ENCODE measurements around the gene TMEM131.
"Not testable (repeated sequence)": the region's sequence is repeated elsewhere in the genome, so short reads cannot be mapped to it uniquely, and the experiment has no call there.

TMEM131 gene

DNA sequence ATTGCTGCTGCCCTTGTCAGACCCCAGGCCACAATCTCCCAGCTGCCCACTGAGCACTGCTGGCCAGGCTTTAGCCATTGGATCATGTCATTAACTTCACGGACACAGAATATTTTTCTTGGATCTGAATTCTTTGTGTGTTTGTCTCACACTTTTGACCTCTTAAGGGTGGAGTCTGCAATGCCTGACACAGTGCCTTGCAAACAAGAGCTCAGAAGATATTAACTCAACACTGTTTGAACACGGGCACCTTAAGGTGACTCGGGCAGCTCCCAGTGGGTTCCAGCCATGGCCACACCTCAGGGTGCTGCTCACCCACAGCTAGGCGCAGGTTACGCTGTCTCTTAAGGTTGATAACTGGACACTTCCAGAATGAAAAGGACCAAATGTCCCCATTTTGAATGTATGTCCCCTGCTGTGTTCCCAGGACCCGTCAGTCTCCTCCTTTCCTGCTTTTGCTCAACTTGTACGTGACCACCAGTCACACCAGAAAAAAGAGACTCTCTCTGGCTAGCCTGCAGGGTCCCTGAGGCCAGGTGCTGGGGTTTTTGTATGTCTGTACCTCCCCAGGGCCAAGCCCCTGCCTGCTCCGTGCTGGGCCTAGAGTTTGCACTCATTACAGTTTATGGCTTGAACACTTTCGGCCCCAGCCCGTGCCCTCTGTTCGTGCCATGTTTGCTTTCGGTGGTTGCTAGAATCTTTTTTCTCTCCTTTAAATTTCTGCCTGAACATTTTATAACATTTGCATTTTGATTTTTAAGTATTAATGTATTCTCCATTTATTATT lies 33.4 kb upstream of the TMEM131 start:
- Histone ChIP-seq H3K4me1 (ENCODE audit: control insufficient read depth, insufficient read depth, low read length) (peaks cover 75% of the 10 kb centered on the region), H3K9me3 (ENCODE audit: control insufficient read depth, low read length) (no peaks in the 10 kb centered on the region), H3K9ac (ENCODE audit: low read length) (no peak overlapping the region), H3K4me3 (ENCODE audit: low read length) (no peak overlapping the region), H3K36me3 (ENCODE audit: control insufficient read depth, insufficient read depth, low read length) (no peaks in the 10 kb centered on the region), H3K27me3 (ENCODE audit: control insufficient read depth, insufficient read depth, low read length) (no peaks in the 10 kb centered on the region)

DNA sequence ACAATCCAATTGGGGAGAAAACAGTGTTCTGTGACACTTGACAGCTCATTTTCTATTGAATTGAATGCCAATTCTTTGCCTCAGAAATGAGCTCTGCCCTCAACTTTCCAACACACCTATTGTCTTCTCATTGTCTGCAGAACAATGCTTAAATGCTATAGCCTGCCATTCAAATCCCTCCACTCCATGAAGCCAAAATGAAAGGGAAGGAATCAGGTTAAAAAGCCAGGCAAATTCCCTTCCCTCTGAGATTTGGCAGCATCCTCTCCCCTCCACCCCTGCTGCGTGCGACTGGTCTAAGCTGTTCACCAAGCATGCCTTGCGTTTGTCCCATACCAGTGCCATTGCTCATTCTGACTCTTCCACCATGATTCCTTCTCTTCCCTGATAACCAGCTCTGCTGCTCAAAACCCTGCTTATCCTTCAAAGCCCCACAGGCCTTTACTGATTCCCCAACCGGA lies 32.4 kb upstream of the TMEM131 start:
- Histone ChIP-seq H3K4me3 (ENCODE audit: low read length) (no peak overlapping the region), H3K4me1 (ENCODE audit: control insufficient read depth, insufficient read depth, low read length) (peaks cover 66% of the 10 kb centered on the region), H3K36me3 (ENCODE audit: control insufficient read depth, insufficient read depth, low read length) (no peaks in the 10 kb centered on the region), H3K9me3 (ENCODE audit: control insufficient read depth, low read length) (no peaks in the 10 kb centered on the region), H3K9ac (ENCODE audit: low read length) (no peak overlapping the region), H3K27me3 (ENCODE audit: control insufficient read depth, insufficient read depth, low read length) (no peaks in the 10 kb centered on the region)

DNA sequence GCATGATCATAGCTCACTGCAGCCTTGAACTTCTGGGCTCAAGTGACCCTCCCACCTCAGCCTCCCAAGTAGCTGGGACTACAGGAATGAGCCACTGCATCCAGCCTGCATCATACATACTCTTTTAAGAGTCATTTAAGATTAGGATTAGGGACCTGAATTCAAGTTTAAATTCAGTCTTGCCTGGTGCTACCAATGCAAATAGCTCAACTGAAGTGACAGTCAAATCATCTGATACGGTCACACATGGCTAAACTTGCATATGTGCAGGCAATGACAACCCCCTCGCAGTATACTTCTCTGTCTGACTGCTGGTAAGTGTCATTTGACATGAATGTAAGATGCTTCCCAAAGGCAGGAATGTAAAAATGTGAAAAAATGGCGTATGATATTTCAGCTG lies 31.8 kb upstream of the TMEM131 start:
- H3K9me3 ChIP-seq (ENCODE audit: control insufficient read depth, low read length) = no peaks in the 10 kb centered on the region
- H3K9ac ChIP-seq (ENCODE audit: low read length) = no peak overlapping the region
- no peaks in the 10 kb centered on the region for H3K27me3 ChIP-seq (ENCODE audit: control insufficient read depth, insufficient read depth, low read length)
- H3K36me3 ChIP-seq (ENCODE audit: control insufficient read depth, insufficient read depth, low read length) = no peaks in the 10 kb centered on the region
- no peak overlapping the region for H3K4me3 ChIP-seq (ENCODE audit: low read length)
- peaks cover 60% of the 10 kb centered on the region for H3K4me1 ChIP-seq (ENCODE audit: control insufficient read depth, insufficient read depth, low read length)

DNA sequence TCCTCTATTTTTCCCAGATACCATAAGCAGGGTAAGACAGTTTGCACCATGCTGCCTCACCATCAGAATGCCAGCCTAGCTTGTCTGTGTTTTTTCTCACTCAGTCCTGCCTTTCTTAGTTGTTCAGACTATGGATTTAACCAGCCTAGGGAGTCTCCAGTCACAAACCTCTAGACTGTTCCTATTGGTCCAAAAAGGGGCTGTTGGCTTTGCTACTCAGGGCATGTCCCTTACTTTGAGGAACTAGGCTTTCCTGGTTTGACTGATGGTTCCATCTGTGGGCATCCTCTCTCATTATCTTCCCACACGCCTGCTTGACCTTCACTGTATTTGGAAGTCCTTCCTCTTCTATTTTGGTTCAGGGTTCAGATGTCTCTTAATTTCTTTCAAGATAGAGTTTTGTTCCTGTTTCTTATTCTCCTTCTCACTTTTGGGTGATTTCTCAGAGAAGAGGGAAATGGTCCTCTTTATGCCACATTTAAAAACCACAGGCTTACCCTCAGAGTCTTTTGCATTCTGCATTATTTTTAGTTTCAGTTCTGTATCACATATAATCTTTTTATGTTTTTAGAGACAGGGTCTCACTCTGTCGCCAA lies 31.3 kb upstream of the TMEM131 start:
- peaks cover 60% of the 10 kb centered on the region for H3K4me1 ChIP-seq (ENCODE audit: control insufficient read depth, insufficient read depth, low read length)
- H3K36me3 ChIP-seq (ENCODE audit: control insufficient read depth, insufficient read depth, low read length) = no peaks in the 10 kb centered on the region
- H3K9ac ChIP-seq (ENCODE audit: low read length) = no peak overlapping the region
- H3K9me3 ChIP-seq (ENCODE audit: control insufficient read depth, low read length) = no peaks in the 10 kb centered on the region
- H3K4me3 ChIP-seq (ENCODE audit: low read length) = no peak overlapping the region
- H3K27me3 ChIP-seq (ENCODE audit: control insufficient read depth, insufficient read depth, low read length) = no peaks in the 10 kb centered on the region

DNA sequence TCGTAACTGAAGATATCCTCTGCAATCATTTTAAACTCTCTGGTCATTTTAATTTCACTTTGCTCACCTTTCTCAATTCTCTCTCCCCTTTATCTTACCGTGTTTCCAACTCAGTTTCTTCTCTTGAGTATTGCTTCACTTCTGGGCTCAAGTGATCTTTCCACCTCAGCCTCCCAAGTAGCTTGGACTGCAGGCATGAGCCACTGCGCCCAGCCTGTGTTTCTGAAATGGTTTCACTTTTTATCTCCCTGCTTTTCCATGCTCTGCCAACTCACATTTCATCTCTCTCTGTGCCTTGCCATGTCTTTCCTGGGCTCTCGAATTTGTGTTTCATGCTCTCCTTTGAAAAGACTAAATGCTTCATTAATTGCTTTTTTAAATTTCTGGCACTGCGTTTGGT lies 30.5 kb upstream of the TMEM131 start:
- Histone ChIP-seq H3K36me3 (ENCODE audit: control insufficient read depth, insufficient read depth, low read length) (no peaks in the 10 kb centered on the region), H3K27me3 (ENCODE audit: control insufficient read depth, insufficient read depth, low read length) (no peaks in the 10 kb centered on the region), H3K4me3 (ENCODE audit: low read length) (peak overlapping the region; percentile 5), H3K4me1 (ENCODE audit: control insufficient read depth, insufficient read depth, low read length) (peaks cover 62% of the 10 kb centered on the region), H3K9me3 (ENCODE audit: control insufficient read depth, low read length) (no peaks in the 10 kb centered on the region), H3K9ac (ENCODE audit: low read length) (no peak overlapping the region)

DNA sequence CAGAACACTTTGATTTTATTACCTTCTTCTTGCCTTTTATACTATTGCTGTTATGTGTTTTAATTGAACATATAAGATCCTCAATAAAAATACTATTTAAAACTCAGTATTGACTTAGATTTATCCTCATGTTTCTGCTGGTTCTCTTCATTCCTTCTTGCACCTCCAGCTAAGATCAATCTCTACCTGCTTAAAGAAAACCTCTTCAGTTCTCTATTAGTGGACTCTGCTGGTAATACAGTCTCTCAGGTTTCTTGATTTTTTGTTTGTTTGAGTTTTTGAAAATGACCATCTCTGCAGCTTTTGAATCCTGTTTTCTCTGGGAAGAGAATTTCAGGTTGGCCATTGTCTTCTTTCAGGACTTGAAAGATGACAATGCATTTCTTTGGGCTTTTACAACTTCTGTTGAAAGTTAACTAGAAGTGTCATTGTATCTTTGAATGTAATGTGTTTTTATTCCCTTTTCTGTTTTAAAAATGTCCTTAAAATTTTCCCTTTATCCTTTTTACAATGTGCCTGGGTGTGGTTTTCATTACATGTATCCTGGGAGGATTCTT lies 29.8 kb upstream of the TMEM131 start:
- H3K36me3 ChIP-seq (ENCODE audit: control insufficient read depth, insufficient read depth, low read length) = no peaks in the 10 kb centered on the region
- H3K4me1 ChIP-seq (ENCODE audit: control insufficient read depth, insufficient read depth, low read length) = peaks cover 67% of the 10 kb centered on the region
- H3K4me3 ChIP-seq (ENCODE audit: low read length) = no peak overlapping the region
- no peaks in the 10 kb centered on the region for H3K9me3 ChIP-seq (ENCODE audit: control insufficient read depth, low read length)
- H3K9ac ChIP-seq (ENCODE audit: low read length) = no peak overlapping the region
- H3K27me3 ChIP-seq (ENCODE audit: control insufficient read depth, insufficient read depth, low read length) = no peaks in the 10 kb centered on the region

DNA sequence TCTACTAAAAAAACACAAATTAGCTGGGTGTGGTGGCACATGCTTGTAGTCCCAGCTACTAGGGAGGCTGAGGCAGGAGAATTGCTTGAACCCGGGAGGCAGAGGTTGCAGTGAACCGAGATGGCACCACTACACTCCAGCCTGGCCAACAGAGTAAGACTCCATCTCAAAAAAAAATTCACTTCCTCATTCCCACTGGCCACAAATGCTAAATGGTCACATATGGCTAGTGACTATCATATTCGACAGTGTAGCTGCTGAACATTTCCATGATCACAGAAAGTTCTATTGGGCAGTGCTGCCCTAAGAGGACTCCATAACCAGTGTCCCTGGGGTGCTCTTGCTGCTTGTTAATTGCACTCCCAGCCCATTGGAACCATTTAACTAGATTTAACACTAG lies 26.3 kb upstream of the TMEM131 start:
- not testable (repeated sequence) for H3K9ac ChIP-seq (ENCODE audit: low read length)
- peaks cover 42% of the 10 kb centered on the region for H3K4me1 ChIP-seq (ENCODE audit: control insufficient read depth, insufficient read depth, low read length)

DNA sequence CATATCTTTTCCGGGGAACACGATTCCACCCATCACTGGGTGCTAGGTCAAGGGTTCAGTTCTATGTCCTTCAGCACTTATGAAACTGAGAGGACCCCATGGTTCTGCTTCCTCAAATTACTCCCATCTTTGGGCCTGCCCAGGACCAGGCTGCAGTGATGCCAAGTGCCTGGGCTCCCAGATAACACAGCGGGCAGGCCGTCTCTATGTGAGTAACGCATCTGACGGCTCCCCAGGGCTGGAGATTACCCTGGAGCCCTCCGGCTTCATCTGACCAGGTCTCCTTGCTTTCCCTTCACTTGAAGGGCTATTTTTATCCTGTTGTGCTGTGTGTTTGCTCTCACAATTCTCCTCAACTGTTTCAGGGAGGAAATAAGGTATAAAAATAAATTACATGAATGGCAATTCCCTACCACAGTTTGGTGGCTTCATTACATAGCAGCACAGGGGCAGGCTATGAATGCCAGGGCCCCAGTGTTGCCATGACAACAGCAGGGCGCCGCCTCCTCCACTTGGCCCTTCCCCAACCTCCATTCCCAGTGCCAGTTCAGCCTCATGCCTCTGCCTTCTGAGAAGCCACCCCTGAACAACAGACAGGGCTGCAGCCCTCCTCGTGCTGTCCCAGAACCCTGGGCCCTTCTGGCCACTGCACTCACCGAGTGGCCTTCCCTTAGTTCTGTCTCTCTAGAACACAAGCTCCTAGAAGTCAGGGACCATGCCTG lies 25.4 kb upstream of the TMEM131 start:
- no peaks in the 10 kb centered on the region for H3K9me3 ChIP-seq (ENCODE audit: control insufficient read depth, low read length)
- no peak overlapping the region for H3K4me3 ChIP-seq (ENCODE audit: low read length)
- no peaks in the 10 kb centered on the region for H3K27me3 ChIP-seq (ENCODE audit: control insufficient read depth, insufficient read depth, low read length)
- H3K9ac ChIP-seq (ENCODE audit: low read length) = peak overlapping the region; percentile 23
- peaks cover 34% of the 10 kb centered on the region for H3K4me1 ChIP-seq (ENCODE audit: control insufficient read depth, insufficient read depth, low read length)
- H3K36me3 ChIP-seq (ENCODE audit: control insufficient read depth, insufficient read depth, low read length) = no peaks in the 10 kb centered on the region

More for the DNA sequence above, 26.3 kb upstream of the TMEM131 start:
- H3K27me3 ChIP-seq (ENCODE audit: control insufficient read depth, insufficient read depth, low read length); H3K9me3 ChIP-seq (ENCODE audit: control insufficient read depth, low read length); H3K4me3 ChIP-seq (ENCODE audit: low read length); H3K36me3 ChIP-seq (ENCODE audit: control insufficient read depth, insufficient read depth, low read length): not testable (repeated sequence)

DNA sequence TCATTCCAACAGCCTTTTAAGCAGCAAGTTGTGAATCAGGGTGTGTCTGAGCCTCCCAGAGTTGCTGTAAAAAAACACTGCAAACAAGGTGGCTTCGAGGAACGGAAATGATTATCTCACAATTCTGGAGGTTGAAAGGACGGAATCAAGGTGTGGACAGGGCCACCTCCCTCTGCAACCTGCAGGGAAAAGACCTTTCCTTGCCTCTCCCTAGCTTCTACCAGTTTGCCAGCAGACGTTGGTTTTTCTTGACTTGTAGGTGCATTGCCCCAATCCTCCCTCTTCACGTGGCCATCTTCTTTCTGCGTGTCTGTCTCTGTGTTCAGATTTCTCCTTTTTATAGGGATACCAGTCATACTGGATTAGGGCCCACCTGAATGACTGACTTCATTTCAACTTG lies 24.8 kb upstream of the TMEM131 start:
- Histone ChIP-seq H3K9me3 (ENCODE audit: control insufficient read depth, low read length) (no peaks in the 10 kb centered on the region), H3K27me3 (ENCODE audit: control insufficient read depth, insufficient read depth, low read length) (no peaks in the 10 kb centered on the region), H3K4me1 (ENCODE audit: control insufficient read depth, insufficient read depth, low read length) (peaks cover 27% of the 10 kb centered on the region), H3K36me3 (ENCODE audit: control insufficient read depth, insufficient read depth, low read length) (no peaks in the 10 kb centered on the region), H3K4me3 (ENCODE audit: low read length) (no peak overlapping the region), H3K9ac (ENCODE audit: low read length) (no peak overlapping the region)

DNA sequence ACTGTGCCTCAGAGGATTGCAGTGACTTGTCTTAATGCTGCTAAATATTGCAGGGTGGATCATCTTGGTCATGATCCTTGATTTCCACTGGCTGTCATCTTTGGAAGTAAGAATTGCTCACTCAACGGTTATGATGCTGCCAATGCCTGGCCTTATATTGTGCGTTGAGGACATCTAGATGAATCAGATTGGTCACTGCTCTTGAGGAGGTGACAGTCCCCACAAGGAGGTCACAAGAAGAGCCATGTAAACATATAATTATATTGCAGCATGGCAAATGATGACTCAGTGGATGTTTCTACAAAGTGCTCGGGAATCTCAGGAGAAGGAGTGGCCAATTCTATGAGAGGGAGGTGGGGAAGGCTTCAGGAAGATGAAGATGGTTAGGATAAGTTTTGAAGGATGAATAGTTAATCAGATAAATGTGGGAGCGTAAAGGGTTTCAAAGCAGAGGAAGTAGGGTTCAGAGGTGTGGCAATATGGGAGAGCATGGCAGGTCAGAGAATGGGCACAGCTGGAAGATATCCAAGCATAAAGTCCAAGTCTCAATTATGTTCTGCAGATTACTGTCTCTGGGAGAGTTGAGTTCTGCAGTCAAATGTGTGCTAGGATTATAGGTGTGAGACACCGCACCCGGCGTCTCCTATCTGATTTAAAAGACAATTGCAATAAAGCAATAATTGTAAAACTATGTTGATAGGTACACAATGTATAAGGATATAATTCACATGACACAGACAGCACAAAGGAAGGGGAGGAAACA lies 21.3 kb upstream of the TMEM131 start:
- H3K9me3 ChIP-seq (ENCODE audit: control insufficient read depth, low read length) = no peaks in the 10 kb centered on the region
- peaks cover 26% of the 10 kb centered on the region for H3K4me1 ChIP-seq (ENCODE audit: control insufficient read depth, insufficient read depth, low read length)
- no peaks in the 10 kb centered on the region for H3K27me3 ChIP-seq (ENCODE audit: control insufficient read depth, insufficient read depth, low read length)
- H3K4me3 ChIP-seq (ENCODE audit: low read length) = no peak overlapping the region
- no peaks in the 10 kb centered on the region for H3K36me3 ChIP-seq (ENCODE audit: control insufficient read depth, insufficient read depth, low read length)
- H3K9ac ChIP-seq (ENCODE audit: low read length) = no peak overlapping the region

DNA sequence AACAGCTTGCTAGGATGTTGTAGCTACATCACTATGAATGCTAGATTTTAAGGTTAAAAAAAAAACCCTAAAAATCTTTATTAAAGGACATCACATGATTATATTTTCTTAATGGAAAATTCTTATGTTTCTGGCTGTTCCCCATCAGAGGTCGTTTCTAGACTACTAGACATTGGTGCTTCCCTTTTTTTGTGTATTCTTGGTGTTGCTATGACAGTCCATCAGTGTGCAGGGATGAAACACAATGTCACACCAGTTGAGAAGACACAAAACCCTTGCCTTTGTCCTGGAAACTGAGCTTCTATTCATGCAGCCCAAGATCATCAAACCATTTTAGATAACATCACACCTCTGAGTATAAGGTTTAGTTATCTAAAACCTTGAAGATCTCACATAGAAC lies 19.9 kb upstream of the TMEM131 start:
- peaks cover 12% of the 10 kb centered on the region for H3K4me1 ChIP-seq (ENCODE audit: control insufficient read depth, insufficient read depth, low read length)
- H3K9me3 ChIP-seq (ENCODE audit: control insufficient read depth, low read length) = no peaks in the 10 kb centered on the region

More for the DNA sequence above, 19.9 kb upstream of the TMEM131 start:
- Histone ChIP-seq H3K27me3 (ENCODE audit: control insufficient read depth, insufficient read depth, low read length) (no peaks in the 10 kb centered on the region), H3K9ac (ENCODE audit: low read length) (no peak overlapping the region), H3K4me3 (ENCODE audit: low read length) (no peak overlapping the region), H3K36me3 (ENCODE audit: control insufficient read depth, insufficient read depth, low read length) (no peaks in the 10 kb centered on the region)
